Eye (tissue), 1 donor: ENCODE results near the gene C6orf47.

Experiments
- DNase-seq: peaks from one replicate; pipeline ENCODE4 v3.0.0-alpha.2; 2015

Gene C6orf47

DNA sequence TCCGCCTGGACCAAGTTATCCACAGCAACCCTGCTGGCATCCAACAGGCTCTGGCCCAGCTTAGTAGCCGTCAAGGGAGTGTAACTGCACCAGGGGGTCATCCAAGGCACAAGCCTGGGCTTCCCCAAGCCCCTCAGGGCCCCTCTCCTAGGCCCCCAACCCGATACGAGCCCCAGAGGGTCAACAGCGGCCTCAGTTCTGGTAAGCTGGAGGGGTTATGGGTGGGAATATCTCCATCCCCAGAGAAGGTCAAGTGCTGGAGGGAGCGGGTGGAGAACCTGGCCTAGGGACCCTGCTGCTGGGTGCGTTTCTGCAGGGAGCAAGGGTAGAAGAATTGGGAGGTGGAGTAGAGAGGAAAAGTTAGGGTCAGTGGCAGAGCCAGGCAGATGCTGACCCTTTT, 27.1 kb downstream of the C6orf47 start:
- no peak for DNase-seq

DNA sequence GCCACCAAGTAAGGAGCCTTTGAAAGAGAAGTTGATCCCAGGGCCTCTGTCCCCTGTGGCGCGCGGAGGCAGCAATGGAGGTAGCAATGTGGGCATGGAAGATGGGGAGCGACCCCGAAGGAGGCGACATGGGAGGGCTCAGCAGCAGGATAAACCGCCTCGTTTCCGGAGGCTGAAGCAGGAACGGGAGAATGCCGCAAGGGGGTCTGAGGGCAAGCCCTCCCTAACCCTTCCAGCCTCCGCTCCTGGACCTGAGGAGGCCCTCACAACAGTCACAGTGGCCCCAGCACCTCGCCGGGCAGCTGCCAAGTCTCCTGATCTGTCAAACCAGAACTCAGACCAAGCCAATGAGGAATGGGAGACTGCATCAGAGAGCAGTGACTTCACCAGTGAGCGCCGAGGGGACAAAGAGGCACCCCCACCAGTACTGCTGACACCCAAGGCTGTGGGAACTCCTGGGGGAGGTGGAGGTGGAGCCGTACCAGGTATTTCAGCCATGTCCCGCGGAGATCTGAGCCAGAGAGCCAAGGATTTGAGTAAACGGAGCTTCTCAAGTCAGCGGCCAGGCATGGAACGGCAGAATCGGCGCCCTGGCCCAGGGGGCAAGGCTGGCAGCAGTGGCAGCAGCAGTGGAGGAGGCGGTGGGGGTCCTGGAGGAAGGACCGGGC, 28.2 kb downstream of the C6orf47 start:
- DNase-seq: no peak

DNA sequence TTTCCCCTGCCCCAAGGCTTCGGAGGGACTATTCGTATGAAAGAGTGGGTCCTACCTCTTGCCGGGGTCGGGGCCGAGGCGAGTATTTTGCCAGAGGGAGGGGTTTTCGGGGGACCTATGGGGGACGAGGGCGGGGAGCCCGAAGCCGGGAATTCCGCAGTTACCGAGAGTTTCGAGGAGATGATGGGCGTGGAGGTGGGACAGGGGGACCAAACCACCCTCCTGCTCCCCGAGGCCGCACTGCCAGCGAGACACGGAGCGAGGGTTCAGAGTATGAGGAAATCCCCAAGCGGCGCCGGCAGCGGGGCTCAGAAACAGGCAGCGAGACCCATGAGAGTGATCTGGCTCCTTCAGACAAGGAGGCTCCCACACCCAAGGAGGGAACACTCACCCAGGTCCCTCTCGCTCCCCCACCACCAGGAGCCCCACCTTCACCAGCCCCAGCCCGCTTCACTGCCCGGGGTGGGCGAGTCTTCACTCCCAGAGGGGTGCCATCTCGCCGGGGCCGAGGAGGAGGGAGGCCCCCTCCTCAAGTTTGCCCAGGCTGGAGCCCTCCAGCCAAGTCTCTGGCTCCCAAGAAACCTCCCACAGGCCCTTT, 28.8 kb downstream of the C6orf47 start:
- no peak for DNase-seq

- no peak for DNase-seq
Observed at GRCh38 chr6:31631209-31631608, 29.4 kb downstream of the C6orf47 start.

- no peak for DNase-seq
Observed at GRCh38 chr6:31630177-31630934, 30.2 kb downstream of the C6orf47 start.

DNA sequence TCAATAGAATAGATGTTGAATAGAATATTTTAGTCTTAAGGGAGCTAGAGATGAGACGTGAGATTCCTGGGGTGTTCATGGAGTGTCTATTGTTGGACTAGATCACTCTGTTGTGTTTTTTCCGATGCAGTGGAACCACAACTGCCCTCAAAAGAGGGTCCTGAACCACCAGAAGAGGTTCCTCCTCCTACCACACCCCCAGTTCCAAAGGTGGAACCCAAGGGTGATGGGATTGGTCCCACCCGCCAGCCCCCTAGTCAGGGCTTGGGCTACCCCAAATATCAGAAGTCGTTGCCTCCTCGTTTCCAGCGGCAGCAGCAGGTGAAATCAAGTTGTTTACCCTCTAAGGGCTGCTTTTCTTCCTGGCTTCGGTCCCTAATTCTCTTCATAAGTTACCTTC, 31.6 kb downstream of the C6orf47 start:
- DNase-seq: no peak

GRCh38 chr6:31627690-31628287, 32.8 kb downstream of the C6orf47 start:
- no peak for DNase-seq

DNA sequence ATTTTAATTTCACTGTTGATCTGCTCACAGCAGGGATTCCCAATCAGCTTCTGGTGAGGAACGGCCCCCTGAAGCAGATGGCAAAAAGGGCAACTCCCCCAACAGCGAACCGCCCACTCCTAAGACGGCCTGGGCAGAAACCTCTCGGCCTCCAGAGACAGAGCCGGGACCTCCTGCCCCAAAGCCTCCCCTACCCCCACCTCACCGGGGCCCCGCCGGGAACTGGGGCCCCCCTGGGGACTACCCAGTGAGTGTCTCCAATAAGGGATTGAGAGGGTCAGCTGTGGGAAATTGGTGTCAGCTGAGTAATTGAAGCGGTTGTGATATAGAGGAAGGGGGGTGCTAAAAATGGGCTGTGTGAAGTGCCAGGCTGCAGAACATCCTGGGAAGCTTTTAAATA, 33.6 kb downstream of the C6orf47 start:
- no peak for DNase-seq

GRCh38 chr6:31624070-31624469, 36.5 kb downstream of the C6orf47 start:
- no peak for DNase-seq

DNA sequence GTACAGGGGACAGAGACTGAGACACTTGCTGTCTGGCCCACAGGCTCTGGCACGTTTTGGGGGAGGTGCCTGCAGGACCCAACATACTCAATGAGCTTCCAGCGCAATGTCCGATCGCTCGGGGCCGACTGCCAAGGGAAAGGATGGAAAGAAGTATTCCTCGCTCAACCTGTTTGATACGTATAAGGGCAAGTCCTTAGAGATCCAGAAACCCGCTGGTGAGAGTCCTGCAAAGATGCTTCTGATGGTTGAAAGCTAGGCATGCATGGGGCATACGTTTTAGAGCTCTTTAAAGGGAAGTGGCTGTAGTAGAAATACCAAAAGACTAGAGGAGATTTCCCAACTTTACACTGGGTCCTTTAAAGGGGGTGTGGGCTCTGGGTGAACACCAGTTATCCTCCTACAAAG, 37.9 kb downstream of the C6orf47 start:
- no peak for DNase-seq

- no peak for DNase-seq
Observed at GRCh38 chr6:31621991-31622390, 38.6 kb downstream of the C6orf47 start.

DNA sequence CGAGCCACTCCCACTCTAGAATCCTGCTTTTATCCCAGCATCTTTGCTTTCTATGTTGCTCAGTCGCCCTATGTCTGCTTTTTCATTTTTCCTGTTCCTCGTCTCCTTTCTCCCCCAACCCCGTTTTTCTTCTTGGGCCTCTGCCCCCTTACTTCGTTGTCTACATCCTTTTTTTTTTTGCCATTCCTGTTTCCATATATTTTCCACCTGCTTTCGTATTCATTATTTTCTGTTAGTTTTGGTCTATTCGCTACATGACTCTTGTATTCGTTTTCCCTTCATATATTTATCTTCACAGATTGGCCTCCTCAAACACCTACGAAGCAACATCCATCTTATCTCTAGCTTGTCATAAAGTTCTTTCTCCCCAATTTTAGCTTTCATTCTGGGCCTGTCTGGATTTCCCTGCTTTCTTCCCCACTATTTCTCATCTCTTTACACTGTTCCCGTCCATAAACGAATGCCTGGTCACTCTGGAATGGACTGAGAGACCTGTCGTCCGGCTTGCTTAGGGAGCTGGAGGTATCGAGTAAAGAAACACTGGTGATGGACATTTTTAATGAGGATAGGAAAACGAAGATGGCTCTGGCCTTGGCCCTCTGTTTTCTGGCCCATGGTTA, 39.1 kb downstream of the C6orf47 start:
- peak; percentile 57 for DNase-seq

DNA sequence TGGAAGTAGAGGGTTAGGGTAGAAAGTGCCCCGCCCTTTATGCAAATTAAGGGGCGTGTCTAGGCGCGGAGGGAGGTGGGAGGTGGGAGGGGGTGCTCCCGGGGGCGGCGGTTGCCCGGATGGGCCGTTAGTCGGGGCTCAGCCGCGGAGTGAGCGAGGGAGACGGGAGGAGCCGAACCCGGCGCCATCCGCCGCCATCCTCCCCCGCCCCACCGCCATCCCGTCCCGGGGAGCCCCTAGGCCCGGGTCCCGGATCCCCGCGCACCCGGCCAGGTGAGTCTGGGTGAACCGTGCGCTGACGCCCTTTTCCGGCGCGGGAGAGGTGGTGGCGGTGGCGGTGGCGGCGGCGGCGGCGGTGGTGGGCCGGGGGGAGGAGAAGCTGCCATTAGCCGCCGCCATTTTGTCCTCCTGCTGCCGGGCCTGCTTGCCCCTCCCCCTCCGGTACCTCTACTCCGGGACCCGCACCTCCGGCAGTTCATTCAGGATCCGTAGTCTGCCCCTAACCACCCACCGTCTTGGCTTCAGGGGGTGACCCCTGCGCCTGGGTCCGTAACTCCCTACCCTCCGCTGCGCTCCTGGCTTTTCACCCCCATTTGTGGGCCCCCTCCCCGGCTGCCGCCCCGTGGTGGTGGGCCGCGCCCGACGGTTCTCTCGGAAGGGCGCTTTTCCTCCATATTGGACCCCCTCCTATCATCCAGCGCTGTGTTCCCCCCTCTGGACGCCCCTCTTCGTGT, 39.8 kb downstream of the C6orf47 start, which contains the start of gene PRRC2A:
PRRC2A (plus strand) TSS at position 130 of the 734 bp plus-strand sequence. CDS start 2,075 bp downstream, outside the sequence.
- peak; percentile 91 for DNase-seq

- DNase-seq: peak; percentile 99
Observed at GRCh38 chr6:31619805-31620585, 40.6 kb downstream of the C6orf47 start.

- DNase-seq: no peak
Observed at GRCh38 chr6:31617010-31617409, 43.6 kb downstream of the C6orf47 start.

DNA sequence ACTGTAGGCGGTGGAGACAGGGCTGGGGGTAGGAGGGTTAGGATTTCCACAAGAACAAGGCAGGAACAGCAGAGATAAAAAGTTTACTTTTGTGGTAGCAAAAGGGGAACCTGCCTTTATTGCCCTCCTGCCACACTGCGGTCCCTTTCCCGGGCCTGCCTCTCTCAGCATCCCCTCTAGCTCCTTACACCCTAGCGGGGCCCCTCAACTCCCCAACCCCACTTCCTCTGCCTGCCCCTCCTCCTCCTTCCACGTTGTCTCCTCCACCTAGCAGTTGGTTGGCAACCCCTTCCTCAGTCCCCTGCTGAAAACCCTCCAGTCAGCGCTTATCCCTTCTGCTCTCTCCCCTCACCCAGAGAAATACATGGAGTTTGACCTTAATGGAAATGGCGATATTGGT, 44.8 kb downstream of the C6orf47 start:
- no peak for DNase-seq

DNA sequence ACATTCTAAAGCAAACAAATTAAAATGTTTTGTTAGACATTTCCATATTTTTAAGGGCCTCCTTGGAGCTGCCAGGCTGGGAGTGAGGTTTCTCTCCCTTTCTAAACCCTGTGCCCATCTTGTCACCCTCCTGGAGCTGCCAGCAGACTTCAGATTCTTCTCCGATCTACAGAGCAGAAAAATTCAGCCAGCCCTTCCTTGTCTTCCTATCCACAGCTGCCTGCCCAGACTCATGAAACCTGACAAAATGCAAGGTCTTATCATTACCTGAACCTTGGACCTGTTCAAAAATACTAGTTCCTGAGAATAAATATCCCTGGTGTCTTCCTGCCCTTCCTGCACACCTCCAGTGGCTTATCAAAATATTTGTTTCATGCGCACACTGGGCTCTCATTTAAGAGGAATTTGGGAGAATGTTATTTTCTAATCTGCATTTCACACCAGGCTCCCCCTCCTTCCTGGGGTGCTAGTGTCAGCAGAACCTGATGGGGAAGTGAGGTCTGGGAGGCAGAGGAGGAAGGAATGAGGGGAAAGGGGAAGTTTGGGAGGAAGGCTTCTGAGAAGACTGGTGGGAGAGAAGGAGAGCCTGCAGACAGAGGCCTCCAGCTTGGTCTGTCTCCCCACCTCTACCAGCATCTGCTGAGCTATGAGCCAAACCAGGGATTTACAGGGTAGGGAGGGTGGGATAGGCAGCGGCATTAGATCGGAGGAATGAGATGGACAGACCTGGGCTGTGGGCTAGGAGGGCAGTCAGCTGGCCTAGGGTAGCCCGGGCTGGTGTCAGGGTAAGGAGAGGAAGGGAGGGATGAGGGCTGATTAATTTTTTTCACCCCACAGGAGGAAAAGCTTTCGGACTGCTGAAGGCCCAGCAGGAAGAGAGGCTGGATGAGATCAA, 45.6 kb downstream of the C6orf47 start, which contains the start of gene AIF1:
AIF1 (plus strand) TSS at position 551 of the 895 bp plus-strand sequence; CDS start at position 647, 96 bp downstream.
- no peak for DNase-seq

DNA sequence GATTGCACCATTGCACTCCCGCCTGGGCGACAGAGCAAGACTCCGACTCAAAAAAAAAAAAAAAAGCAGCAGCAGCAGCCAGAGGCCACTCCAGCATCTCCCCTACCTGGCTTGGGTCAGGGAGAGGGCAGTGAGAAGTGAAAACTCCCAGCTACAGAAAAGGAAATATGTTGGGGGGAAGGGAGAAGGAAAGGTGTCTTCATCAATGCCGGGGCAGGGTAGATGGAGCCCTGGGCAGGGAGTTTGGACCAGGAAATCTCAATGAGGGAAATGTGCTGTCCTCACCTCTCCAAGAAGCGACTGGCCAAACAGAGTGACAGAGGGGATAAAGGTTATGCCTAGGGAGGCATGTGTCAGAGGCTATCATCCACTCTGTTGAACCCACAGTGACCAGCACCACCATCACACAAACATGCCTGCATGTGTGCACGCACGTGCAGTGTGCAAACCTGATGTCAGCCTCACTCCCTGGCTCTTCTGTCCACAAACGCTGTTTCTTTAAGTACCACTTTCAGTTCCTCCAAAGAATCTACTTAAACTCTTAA, 46.4 kb downstream of the C6orf47 start:
- no peak for DNase-seq

DNA sequence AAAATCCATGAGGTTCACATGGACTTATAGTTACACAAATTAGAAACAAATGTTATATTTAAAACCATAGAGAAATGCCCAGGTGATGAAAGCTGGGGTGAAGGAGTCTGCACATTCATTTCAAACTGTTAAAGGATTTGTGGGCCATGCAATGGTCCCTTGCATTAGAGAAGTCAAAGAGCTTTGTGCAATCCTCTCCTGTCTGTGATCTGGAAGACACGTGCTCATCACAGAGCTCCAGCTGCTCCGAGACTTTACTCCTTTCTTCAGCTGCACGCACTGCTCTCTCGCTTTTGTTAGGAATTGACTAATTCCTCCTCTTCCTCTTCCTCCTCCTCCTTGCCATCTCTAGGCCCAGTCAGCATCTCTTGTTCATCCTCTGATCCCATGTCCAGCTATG, 49.6 kb downstream of the C6orf47 start:
- no peak for DNase-seq
